ENCODE data around the gene ZFAND3.

Gene ZFAND3

DNA sequence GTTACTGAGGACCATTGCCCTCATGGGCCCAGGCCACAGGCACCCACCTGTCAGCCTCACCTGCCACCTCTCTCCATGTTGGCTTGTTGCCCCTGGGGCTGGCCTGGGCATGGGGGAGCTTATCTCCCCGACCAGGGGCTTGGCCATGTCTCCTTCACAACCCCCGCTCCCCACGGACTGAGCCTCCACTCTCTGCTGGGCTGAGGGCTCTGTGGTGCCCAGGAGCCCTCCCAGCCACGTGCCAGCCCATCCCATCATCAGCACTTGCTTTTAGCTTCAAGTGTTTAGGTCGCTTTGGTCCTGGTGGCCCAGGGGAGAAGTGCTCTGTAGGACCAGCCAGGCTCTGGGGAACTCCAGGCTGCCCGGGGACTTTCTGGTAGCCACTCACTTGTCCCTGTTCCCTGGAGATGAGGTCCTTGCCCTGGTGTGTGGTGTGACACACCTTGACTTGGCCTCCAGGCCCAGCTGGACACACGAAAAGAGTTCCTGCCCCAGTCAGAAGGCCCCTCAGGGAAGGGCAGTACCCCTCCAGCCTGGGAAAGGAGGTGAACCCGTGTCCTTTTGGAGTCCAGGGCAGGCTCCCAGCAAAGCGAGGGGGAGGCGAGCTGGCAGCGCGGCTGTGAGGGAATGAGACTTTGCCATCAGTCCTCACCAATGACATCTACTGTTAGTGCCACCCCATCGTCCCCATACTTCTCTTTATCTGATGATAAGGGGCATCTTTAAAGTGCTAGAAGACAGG is 352.6 kb downstream of the ZFAND3 start:
- H3K4me3 ChIP-seq (ENCODE audit: low read length) = no peak overlapping the region
- no peak for DNase-seq (ENCODE audit: low read depth)
- no peak for TF ChIP-seq CTCF (IDR thresholded peaks at IDR 0.05; ENCODE audit: insufficient read depth, low read depth, low read length, missing control alignments)

DNA sequence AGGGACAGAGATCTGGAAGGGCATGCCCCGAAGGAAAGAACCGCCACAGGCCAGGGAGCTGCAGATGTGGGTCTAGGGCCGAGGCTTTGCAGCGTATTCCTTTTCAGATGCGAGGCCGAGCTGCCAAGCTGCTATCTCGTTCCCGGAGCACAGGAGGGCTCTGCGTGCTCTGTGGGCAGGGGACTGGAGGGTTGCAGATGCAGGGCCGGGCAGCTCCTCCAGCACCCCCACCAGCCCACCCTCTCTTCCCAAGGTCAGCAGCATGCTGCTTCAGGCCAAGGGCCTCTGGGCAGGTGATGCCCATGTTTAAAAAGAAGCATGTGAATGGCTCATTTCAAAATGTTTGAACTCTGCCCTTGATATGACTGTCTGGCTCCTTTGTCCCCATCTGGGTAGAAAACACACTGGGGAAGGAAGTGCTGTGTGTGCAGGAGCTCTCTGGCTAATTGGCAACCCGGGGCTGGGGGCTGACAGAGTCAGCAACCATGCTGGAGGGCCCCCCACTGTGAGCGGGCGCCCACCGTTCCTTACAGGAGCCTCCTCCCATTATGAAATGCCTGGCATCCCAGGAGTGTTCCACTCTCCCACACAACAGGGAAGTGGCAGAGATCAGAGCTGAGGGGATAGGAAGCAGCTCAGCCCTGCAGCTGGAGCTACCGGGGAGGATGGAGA is 353.3 kb downstream of the ZFAND3 start:
- TF ChIP-seq CTCF (IDR thresholded peaks at IDR 0.05; ENCODE audit: insufficient read depth, low read depth, low read length, missing control alignments) = no peak
- DNase-seq (ENCODE audit: low read depth) = no peak
- H3K4me3 ChIP-seq (ENCODE audit: low read length) = no peak overlapping the region

GRCh38 chr6:38173909-38174308 is 354.4 kb downstream of the ZFAND3 start:
- no peak for TF ChIP-seq CTCF (IDR thresholded peaks at IDR 0.05; ENCODE audit: insufficient read depth, low read depth, low read length, missing control alignments)
- H3K4me3 ChIP-seq (ENCODE audit: low read length) = no peak overlapping the region
- DNase-seq (ENCODE audit: low read depth) = no peak

GRCh38 chr6:38174315-38174714 is 354.8 kb downstream of the ZFAND3 start:
- no peak overlapping the region for H3K4me3 ChIP-seq (ENCODE audit: low read length)
- TF ChIP-seq CTCF (IDR thresholded peaks at IDR 0.05; ENCODE audit: insufficient read depth, low read depth, low read length, missing control alignments) = no peak
- DNase-seq (ENCODE audit: low read depth) = no peak

GRCh38 chr6:38174806-38175495 is 355.4 kb downstream of the ZFAND3 start:
- TF ChIP-seq CTCF (IDR thresholded peaks at IDR 0.05; ENCODE audit: insufficient read depth, low read depth, low read length, missing control alignments) = no peak
- no peak for DNase-seq (ENCODE audit: low read depth)
- H3K4me3 ChIP-seq (ENCODE audit: low read length) = no peak overlapping the region

DNA sequence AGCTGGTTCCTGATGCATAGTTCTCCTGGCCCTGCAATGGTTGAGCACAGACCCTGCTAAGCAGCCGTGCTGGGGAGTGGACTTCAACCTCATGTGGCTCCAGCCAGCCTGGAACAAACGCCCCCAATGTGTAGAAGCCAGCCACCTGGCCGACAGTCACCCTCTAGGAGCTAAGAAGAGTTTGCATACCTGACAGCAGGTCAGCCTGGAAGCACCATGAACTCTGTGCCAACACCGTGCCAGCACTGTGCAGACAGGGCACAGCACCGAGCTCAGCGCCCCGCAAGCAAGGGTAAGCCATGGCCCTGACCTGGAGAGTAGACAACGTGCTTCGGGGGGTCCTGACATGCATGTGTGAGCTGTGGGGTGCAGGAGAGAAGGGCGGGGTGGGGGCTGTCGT is 356.3 kb downstream of the ZFAND3 start:
- H3K4me3 ChIP-seq (ENCODE audit: low read length) = no peak overlapping the region
- no peak for TF ChIP-seq CTCF (IDR thresholded peaks at IDR 0.05; ENCODE audit: insufficient read depth, low read depth, low read length, missing control alignments)
- no peak for DNase-seq (ENCODE audit: low read depth)

Measured in epithelial cell of esophagus (primary cell).